HK-2 (cell line): ENCODE results near the gene ST3GAL3.

Experiments used
- DNase-seq: peaks from one replicate; pipeline ENCODE4 v3.0.0-alpha.2; 2018; ENCODE audit not compliant: unreplicated experiment

ST3GAL3 gene

DNA sequence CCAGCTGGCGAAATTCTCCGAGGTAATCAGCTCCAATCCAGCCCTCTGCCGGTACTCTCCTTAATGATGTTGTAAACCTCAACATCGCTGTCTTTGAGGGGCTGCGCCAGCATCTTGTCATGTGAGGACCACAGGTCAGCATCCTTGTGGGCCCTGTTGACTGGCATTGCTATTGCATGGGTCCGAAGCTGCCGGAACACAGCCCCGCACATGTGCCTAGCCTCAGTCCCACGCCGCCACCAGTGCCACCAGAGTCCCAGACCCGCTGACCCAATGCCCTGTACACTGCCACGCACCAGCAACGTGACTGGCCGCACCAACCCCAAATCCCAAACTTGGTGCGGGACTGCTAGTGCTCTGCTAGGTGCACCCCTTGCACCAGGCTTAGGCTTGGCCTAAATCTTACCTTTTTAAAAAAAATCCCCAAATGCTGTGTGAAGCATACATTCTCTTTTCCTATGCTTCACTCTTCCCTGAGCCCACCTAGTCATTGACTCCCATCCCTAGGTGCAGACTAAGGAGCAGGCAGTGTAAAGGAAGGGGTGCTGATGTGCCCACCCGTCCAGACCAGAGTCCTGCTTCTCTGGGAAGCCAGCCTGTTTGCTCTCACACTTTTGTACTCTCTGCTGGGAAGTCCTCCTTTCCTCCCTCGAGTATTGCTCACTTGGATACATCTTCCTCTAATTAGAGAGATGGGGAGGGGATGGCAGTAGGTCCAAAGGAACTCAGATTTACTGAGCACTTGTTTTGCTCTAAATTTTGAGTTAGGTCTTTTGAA is 144.4 kb downstream of the ST3GAL3 start:
- no peak for DNase-seq

DNA sequence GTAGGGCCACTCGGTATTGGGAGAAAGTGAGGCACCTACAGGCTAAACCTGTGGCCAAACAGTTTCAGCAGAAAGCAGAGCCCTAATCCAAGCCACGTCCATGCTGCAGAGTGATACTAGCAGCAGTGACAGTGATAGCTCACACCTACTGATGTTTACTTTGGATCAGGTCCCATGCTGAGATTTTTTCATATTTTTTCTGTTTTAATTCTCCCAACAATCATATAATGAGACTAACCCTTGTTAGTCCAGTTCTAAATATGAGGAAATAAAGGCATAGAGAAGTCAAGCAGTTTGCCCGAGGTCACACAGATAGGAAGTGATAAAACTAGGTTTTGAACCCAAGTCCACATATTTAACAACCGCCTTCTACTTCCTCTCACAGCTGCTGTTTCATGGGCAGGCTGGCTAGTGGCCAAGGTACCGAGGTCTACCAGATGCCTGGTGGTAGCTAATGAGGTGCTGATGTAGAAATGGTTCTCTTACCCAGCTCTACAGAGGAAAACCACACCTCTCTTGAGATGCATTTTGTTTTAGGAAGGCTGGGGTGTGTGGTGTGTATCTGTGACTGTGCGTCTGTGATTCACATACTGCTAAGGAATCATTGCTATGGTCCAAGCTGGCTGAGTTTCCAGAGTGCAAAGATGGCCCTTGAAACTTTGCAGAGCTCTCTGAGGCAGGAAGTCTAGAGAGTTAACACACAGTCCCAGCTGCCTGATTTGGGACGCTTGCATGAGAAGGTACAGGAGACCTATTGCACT is 146.0 kb downstream of the ST3GAL3 start:
- peak; percentile 15 for DNase-seq

DNA sequence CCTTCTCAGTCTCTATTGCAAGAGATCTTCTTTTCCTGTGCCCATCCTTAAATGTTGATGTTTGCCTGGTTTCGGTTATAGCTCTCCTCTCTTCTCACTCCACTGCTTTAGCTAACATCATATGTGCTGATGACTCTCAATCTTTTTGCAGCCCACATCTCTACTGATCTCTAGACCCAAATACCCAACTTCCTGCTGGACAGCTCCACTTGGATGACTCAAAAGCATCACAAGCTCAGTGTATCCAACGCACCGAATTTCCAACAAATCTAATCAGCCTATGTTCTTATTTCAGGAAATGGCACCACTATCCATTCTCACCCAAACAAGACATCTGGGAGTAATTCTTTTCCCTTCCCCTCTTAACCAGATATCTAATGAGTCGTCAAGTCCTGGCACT is 147.1 kb downstream of the ST3GAL3 start:
- DNase-seq, result no peak

DNA sequence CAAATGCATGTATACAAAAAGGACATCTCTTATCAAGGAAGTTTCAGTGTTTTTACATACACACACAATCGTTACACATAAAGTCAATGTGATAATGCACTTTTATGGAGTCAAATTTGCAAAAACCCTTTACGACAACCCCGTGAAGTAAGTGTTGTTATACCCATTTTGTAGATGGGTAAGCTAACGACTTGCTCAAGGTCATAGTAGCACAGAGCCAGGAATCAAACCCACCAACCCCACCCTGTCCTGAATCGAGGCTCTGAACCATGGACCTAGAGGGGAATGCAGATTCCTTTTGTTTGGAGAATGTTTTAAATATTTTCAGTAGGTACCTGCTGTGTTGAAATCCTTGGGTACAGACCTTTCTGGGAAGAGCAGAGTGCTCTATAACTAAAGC is 148.9 kb downstream of the ST3GAL3 start:
- no peak for DNase-seq

DNA sequence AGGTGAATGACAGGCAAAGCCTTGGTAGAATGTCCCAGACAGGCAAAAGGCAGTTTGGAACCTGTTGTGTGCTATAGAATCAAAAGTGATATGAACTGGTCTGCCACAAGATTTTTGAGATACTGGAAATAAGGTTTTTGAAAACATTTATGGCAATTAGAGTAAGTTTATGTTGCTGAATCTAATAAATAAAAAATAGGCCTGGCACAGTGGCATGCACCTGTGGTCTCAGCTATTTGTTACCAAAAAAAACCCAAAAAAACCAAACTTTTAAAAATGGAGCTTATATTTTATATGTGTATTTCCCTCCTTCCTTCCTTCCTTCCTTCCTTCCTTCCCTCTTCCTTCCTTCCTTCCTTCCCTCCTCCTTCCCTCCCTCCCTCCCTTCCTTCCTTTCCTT is 149.8 kb downstream of the ST3GAL3 start:
- no peak for DNase-seq

GRCh38 chr1:43858324-43858723 is 151.0 kb downstream of the ST3GAL3 start:
- peak; percentile 58 for DNase-seq

DNA sequence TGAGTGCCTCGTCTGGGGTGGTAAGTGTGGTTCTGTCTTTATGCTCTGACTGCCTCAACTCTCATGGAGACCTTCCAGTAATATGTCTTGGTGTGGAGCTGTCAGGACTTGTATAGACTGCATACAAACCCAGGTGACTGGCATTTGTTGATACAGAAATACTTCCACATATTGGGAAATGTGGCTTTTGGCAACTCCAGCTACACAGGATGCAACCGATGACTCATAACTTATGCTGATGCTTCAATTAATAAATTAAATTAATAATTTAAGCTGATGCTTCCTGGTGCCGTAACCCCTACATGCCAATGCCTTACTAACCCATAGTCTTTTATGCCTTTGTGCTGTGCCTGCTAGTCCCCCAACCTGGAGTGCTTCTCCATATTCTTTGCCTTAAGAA is 154.0 kb downstream of the ST3GAL3 start:
- DNase-seq, result no peak

GRCh38 chr1:43861988-43862735 is 154.8 kb downstream of the ST3GAL3 start:
- no peak for DNase-seq

GRCh38 chr1:43864111-43865045 is 157.0 kb downstream of the ST3GAL3 start:
- DNase-seq, result no peak

DNA sequence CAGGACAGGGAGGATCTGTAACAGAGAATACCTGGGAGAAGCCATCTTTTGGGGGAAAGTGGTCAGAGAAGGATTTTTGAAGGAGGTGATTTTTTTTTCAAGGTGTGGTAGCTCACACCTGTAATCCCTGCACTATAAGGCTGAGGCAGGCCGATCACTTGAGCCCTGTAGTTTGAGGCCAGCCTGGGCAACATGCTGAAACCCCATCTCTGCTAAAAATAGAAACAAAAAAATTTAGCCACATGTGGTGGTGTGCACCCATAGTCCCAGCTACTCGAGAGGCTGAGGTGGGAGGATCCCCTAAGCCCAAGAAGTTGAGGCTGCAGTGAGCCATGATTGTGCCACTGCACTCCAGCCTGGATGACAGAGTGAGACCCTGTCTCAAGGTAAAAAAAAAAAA is 158.9 kb downstream of the ST3GAL3 start:
- DNase-seq, result no peak

DNA sequence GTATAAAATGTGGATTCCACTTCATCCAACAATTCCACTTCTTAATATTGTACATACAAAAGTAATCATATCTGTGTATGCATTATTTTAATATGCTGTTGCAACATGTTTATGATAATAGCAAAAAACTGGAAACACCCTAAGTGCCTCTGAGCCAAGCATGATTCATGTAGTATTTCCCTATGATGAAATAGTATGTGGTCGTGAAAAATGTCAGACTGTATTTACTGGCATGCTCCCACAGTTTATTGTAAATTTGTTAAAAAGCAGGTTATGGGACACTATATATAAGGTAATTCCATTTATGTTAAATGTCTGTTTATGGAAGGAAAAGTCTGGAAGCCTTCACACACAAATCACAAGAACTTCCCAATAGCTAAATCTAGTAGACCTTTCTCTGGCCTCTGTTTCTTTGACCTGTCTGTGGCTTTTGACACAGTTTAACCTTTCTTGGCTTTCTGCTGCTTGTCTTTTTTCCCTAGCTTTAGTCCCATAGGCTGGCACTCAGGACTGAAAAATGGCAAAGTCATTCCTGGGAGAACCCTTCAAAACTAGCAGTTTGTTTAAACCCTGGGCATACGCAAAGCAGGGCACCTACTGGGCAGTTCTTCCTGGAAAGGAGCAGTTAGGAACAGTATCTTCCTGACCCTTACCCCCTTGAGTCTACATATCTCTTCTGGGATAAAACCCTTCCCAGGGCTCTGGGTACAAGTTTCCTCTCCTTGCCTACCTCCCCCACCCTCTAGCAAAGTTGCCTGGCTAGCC is 160.8 kb downstream of the ST3GAL3 start:
- no peak for DNase-seq

DNA sequence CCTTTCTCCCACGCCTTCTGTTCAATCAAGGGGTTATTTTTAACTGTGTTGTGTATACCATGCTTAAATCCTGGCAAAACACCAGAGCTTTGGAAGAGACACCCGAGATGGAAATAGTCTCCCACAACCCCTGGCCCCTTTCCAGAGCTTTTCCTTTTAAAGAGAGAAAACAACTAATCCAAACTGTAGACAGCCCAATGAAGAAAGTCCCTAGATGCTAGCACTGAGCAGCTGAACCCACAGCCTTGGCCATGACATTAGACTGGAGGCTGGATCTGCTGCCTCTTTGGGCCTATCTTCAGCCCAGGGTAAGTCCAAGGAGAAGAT is 161.4 kb downstream of the ST3GAL3 start:
- no peak for DNase-seq

DNA sequence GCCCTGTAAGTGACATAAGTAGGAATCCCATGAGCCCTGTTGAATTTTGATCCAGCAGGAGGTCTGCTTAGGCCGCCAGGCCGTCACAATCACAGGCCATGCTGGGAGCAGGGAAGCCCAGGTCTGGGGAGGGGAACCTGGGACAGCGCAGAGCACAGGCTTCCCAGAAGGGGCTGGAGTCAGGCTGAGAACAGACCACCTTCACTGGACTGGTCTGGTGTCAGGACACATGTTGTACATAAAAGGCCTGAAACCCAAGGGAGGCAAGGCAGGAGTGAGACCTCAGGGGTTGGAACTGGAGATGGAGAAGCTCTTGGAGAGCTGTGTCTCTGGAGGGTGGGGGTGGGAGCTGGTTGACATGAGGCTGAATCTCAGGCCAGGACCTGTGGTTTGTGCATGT is 163.0 kb downstream of the ST3GAL3 start:
- DNase-seq, result no peak

GRCh38 chr1:43871181-43871910 is 164.0 kb downstream of the ST3GAL3 start:
- DNase-seq, result no peak

- no peak for DNase-seq
Measured at GRCh38 chr1:43872280-43872679, 164.9 kb downstream of the ST3GAL3 start.

DNA sequence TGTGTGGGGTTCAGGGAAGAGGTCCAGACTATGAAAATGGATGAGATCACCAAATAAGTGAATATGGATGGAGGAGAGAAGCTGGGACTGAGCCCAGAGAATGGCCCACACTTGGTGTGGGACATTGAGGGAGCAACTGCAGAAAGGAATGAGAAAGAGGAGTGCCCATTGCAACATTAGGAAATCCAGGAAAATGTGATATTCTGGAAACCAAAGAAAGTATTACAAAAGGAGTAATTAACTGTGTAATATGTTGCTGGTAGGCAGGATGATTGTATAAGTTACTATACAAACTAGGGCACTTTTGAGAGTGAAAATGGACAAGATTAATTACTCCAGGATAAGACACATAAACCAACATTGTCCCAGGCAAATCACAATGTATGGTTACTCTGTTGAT is 166.5 kb downstream of the ST3GAL3 start:
- DNase-seq, result no peak

GRCh38 chr1:43874716-43875115 is 167.4 kb downstream of the ST3GAL3 start:
- no peak for DNase-seq

GRCh38 chr1:43875331-43875730 is 168.0 kb downstream of the ST3GAL3 start:
- no peak for DNase-seq

DNA sequence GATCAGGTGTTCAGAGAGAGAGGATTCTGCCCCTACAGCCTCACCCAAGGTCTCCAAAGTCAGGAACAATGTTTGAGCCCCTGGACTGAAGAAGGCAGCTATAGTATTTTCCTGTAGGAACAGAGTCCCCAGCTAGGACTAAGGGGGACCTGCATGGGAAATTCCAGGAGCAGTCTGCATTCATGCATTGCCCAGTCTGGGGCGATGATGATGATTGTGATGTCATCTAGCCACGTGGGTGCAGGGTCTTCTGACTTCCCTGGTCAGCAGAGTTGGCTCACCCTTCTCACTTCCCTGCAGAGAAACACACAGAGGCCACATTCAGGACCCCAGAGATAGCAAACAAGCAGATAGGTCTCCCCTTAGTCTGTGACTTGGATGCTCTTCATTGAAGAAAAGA is 169.8 kb downstream of the ST3GAL3 start:
- no peak for DNase-seq

DNA sequence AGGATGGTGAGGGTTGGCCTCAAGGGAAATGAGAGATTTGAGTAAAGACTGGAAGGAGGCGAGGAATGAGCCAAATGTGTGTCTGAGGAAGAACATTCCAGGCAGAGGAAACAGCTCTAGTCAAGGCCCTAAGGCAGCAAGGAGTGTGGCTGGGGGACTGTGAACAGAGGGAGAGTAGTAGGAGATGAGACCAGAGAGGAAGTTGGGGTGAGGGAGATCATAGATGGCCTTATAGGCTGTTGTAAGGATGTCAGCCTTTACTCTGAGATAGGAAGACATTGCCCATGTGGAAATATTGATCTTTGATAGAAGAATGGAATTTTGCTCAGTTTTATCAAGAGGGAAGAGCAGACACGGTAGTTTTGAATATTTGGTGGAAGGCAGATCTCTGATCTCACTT is 171.1 kb downstream of the ST3GAL3 start:
- no peak for DNase-seq
